Measurements from ENCODE around the gene SCFD2.
"Not testable (repeated sequence)": the region's sequence is repeated elsewhere in the genome, so short reads cannot be mapped to it uniquely, and the experiment has no call there.

The SCFD2 gene

GRCh38 chr4:53346920-53347852, 18.7 kb downstream of the SCFD2 start:
- in situ Hi-C loops (cut with MboI; ENCODE audit: low sequenced_read_pairs), result no loop called here

GRCh38 chr4:53346392-53346791, 19.5 kb downstream of the SCFD2 start:
- in situ Hi-C loops (cut with MboI; ENCODE audit: low sequenced_read_pairs), result not testable (repeated sequence)

- in situ Hi-C loops (cut with MboI; ENCODE audit: low sequenced_read_pairs), result not testable (repeated sequence)
These were observed 25.7 kb downstream of the SCFD2 start for GRCh38 chr4:53340145-53340544.

GRCh38 chr4:53334916-53335315, 30.9 kb downstream of the SCFD2 start:
- in situ Hi-C loops (cut with MboI; ENCODE audit: low sequenced_read_pairs), result not testable (repeated sequence)

- in situ Hi-C loops (cut with MboI; ENCODE audit: low sequenced_read_pairs), result no loop called here
These were observed 39.3 kb downstream of the SCFD2 start for GRCh38 chr4:53326535-53326934.

- in situ Hi-C loops (cut with MboI; ENCODE audit: low sequenced_read_pairs), result no loop called here
These were observed 43.2 kb downstream of the SCFD2 start for GRCh38 chr4:53322696-53323095.

- in situ Hi-C loops (cut with MboI; ENCODE audit: low sequenced_read_pairs), result no loop called here
These were observed 43.9 kb downstream of the SCFD2 start for GRCh38 chr4:53321984-53322289.

GRCh38 chr4:53321151-53321983, 44.5 kb downstream of the SCFD2 start:
- in situ Hi-C loops (cut with MboI; ENCODE audit: low sequenced_read_pairs), result no loop called here

- in situ Hi-C loops (cut with MboI; ENCODE audit: low sequenced_read_pairs), result no loop called here
These were observed 50.6 kb downstream of the SCFD2 start for GRCh38 chr4:53315300-53315699.

- in situ Hi-C loops (cut with MboI; ENCODE audit: low sequenced_read_pairs), result no loop called here
These were observed 51.6 kb downstream of the SCFD2 start for GRCh38 chr4:53314252-53314651.

- in situ Hi-C loops (cut with MboI; ENCODE audit: low sequenced_read_pairs), result no loop called here
These were observed 52.4 kb downstream of the SCFD2 start for GRCh38 chr4:53313510-53313909.

- in situ Hi-C loops (cut with MboI; ENCODE audit: low sequenced_read_pairs), result no loop called here
These were observed 56.4 kb downstream of the SCFD2 start for GRCh38 chr4:53309321-53310040.

GRCh38 chr4:53307819-53308780, 57.8 kb downstream of the SCFD2 start:
- in situ Hi-C loops (cut with MboI; ENCODE audit: low sequenced_read_pairs), result no loop called here

GRCh38 chr4:53307210-53307609, 58.7 kb downstream of the SCFD2 start:
- in situ Hi-C loops (cut with MboI; ENCODE audit: low sequenced_read_pairs), result no loop called here

- in situ Hi-C loops (cut with MboI; ENCODE audit: low sequenced_read_pairs), result no loop called here
These were observed 59.1 kb downstream of the SCFD2 start for GRCh38 chr4:53306729-53307128.

- in situ Hi-C loops (cut with MboI; ENCODE audit: low sequenced_read_pairs), result not testable (repeated sequence)
These were observed 73.7 kb downstream of the SCFD2 start for GRCh38 chr4:53292209-53292608.

- in situ Hi-C loops (cut with MboI; ENCODE audit: low sequenced_read_pairs), result no loop called here
These were observed 84.4 kb downstream of the SCFD2 start for GRCh38 chr4:53281438-53281837.

GRCh38 chr4:53280846-53281245, 85.0 kb downstream of the SCFD2 start:
- in situ Hi-C loops (cut with MboI; ENCODE audit: low sequenced_read_pairs), result no loop called here

GRCh38 chr4:53274609-53275268, 91.1 kb downstream of the SCFD2 start:
- in situ Hi-C loops (cut with MboI; ENCODE audit: low sequenced_read_pairs), result no loop called here

GRCh38 chr4:53273726-53274125, 92.1 kb downstream of the SCFD2 start:
- in situ Hi-C loops (cut with MboI; ENCODE audit: low sequenced_read_pairs), result no loop called here
